Measurements from ENCODE around the gene PKIG.

DNA sequence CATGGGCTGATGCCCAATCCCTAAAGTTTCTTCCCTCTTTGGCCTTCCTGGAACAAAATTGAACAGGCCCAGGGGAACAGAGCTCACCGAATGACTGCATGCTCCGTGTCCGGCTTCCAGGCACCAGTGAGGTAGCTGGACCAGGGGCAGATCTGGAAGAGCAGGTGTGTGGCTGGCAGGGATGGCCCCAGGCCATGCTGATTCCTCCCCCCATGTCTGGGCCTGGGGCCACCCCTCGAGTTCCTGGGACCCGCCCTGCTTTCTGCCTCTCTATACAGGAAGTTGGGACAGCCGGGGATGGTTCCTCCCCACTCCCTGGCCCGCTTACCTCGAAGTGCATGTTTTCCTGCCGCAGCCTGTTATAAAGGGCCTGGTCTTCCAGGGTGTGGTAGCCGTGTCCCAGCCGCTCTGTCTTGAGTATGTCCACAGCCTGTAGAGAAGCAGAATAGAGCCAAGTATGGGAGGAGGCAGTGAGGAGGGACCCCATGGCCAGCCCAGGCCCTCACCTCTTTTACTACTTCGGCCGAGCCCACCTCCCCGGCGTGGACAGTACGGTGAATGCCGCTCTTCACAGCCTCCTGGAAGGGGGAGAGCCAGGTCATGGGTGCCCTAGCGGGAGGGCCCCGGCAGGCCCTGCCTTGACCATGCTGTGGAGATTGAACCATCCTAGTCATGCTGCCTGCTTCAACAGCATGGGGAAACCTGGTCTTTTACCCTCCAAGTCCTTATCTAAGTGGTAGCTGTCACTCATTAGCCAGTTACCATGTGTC lies 40.3 kb downstream of the PKIG start:
- TF ChIP-seq EZH2 (IDR thresholded peaks at IDR 0.05; ENCODE audit: borderline replicate concordance), result no peak
- TF ChIP-seq, protein P1, sequence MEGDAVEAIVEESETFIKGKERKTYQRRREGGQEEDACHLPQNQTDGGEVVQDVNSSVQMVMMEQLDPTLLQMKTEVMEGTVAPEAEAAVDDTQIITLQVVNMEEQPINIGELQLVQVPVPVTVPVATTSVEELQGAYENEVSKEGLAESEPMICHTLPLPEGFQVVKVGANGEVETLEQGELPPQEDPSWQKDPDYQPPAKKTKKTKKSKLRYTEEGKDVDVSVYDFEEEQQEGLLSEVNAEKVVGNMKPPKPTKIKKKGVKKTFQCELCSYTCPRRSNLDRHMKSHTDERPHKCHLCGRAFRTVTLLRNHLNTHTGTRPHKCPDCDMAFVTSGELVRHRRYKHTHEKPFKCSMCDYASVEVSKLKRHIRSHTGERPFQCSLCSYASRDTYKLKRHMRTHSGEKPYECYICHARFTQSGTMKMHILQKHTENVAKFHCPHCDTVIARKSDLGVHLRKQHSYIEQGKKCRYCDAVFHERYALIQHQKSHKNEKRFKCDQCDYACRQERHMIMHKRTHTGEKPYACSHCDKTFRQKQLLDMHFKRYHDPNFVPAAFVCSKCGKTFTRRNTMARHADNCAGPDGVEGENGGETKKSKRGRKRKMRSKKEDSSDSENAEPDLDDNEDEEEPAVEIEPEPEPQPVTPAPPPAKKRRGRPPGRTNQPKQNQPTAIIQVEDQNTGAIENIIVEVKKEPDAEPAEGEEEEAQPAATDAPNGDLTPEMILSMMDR (IDR thresholded peaks at IDR 0.05; ENCODE audit: poor library complexity), result no peak
